HEK293 (cell line): Measurements from ENCODE around the gene DPF3.

Source experiments
- CTCF ChIA-PET: fragments of 350-600 bp; formaldehyde crosslinking; extraction: SDS; loops from one replicate; lab custom pipeline; 2021; ENCODE audit warnings: antibody characterized with exemption; lab: Yijun Ruan, JAX
- POLR2A ChIA-PET: fragments of 300-600 bp; formaldehyde crosslinking; extraction: SDS; loops from one replicate; lab custom pipeline; 2020; ENCODE audit warnings: antibody characterized with exemption, inconsistent platforms; lab: Yijun Ruan, JAX
- H3K27ac ChIP-seq: fragments of 200-500 bp; sonication (Bioruptor generic); 2 replicates; pipeline ENCODE4 v1.5.1; 2014; ENCODE audit warnings: low read depth, low read length, control low read depth, inconsistent platforms; ENCODE audit errors: extremely low read depth
- H3K36me3 ChIP-seq, 2 experiments: fragments of 200-500 bp in 1 of 2; sonication (Bioruptor generic) in 1 of 2; 1 replicate in 1 of 2; 2 replicates in 1 of 2; pipeline ENCODE4 v1.5.1; 2014 to 2017; ENCODE audit warnings: inconsistent platforms in 2 of 2, low read length in 2 of 2; ENCODE audit not compliant: control insufficient read depth in 2 of 2, insufficient read depth in 1 of 2
- H3K4me1 ChIP-seq: fragments of 200-500 bp; sonication (Bioruptor generic); 2 replicates; pipeline ENCODE4 v1.5.1; 2014; ENCODE audit warnings: mild to moderate bottlenecking, low read length, inconsistent platforms; ENCODE audit not compliant: control insufficient read depth, insufficient read depth
- H3K4me3 ChIP-seq: 2 replicates; pipeline ENCODE4 v1.5.1; 2011; ENCODE audit warnings: low read depth, mild to moderate bottlenecking, control low read depth, low read length, moderate library complexity
- H3K9me3 ChIP-seq: fragments of 200-500 bp; sonication (Bioruptor generic); 2 replicates; pipeline ENCODE4 v1.5.1; 2014; ENCODE audit warnings: low read depth, low read length, inconsistent platforms; ENCODE audit not compliant: control insufficient read depth, insufficient read depth
- AEBP2 ChIP-seq: fragments of 450-650 bp; formaldehyde crosslinking; IDR thresholded peaks from 2 replicates; pipeline ENCODE4 v1.5.1; 2016; ENCODE audit warnings: missing biosample characterization, missing genetic modification characterization, borderline replicate concordance
- HOXA7 ChIP-seq: sonication (generic); formaldehyde crosslinking; IDR thresholded peaks from 2 replicates; pipeline ENCODE4 v1.8.1; 2022; ENCODE audit warnings: missing genetic modification reagents, borderline replicate concordance
- HOXC10 ChIP-seq: sonication (generic); formaldehyde crosslinking; IDR thresholded peaks from 2 replicates; pipeline ENCODE4 v1.8.1; 2023; ENCODE audit warnings: mild to moderate bottlenecking, missing genetic modification reagents
- KLF17 ChIP-seq: fragments of 450-650 bp; formaldehyde crosslinking; IDR thresholded peaks from 2 replicates; pipeline ENCODE4 v1.5.1; 2016; ENCODE audit warnings: missing biosample characterization, missing genetic modification characterization
- SALL2 ChIP-seq: fragments of 450-650 bp; formaldehyde crosslinking; IDR thresholded peaks from 2 replicates; pipeline ENCODE4 v1.5.0; 2017; ENCODE audit warnings: missing biosample characterization, mild to moderate bottlenecking, missing genetic modification characterization, borderline replicate concordance
- SCRT2 ChIP-seq: fragments of 450-650 bp; formaldehyde crosslinking; IDR thresholded peaks from 2 replicates; pipeline ENCODE4 v1.5.1; 2016; ENCODE audit warnings: missing biosample characterization, missing genetic modification characterization
- YY2 ChIP-seq: fragments of 450-650 bp; formaldehyde crosslinking; IDR thresholded peaks from 2 replicates; pipeline ENCODE4 v1.5.1; 2016; ENCODE audit warnings: missing biosample characterization, missing genetic modification characterization
- ZEB2 ChIP-seq: fragments of 450-650 bp; formaldehyde crosslinking; IDR thresholded peaks from 2 replicates; pipeline ENCODE4 v1.5.1; 2016; ENCODE audit warnings: missing biosample characterization, missing genetic modification characterization
- ZFHX2 ChIP-seq: fragments of 450-650 bp; formaldehyde crosslinking; conservative IDR thresholded peaks from 2 replicates; pipeline ENCODE4 v1.5.1; 2016; ENCODE audit warnings: missing biosample characterization, missing genetic modification characterization
- ZIC2 ChIP-seq: fragments of 450-650 bp; formaldehyde crosslinking; IDR thresholded peaks from 2 replicates; pipeline ENCODE4 v1.5.1; 2016; ENCODE audit warnings: missing biosample characterization, missing genetic modification characterization
- ZNF16 ChIP-seq: fragments of 450-650 bp; formaldehyde crosslinking; IDR thresholded peaks from 2 replicates; pipeline ENCODE4 v1.5.1; 2016; ENCODE audit warnings: low read depth, missing biosample characterization, missing genetic modification characterization
- ZNF169 ChIP-seq: fragments of 450-650 bp; formaldehyde crosslinking; IDR thresholded peaks from 2 replicates; pipeline ENCODE4 v1.5.1; 2016; ENCODE audit warnings: missing biosample characterization, missing genetic modification characterization
- ZNF23 ChIP-seq: fragments of 450-650 bp; formaldehyde crosslinking; IDR thresholded peaks from 2 replicates; pipeline ENCODE4 v1.5.1; 2016; ENCODE audit warnings: missing biosample characterization, missing genetic modification characterization, borderline replicate concordance
- ZNF248 ChIP-seq: fragments of 450-650 bp; formaldehyde crosslinking; IDR thresholded peaks from 2 replicates; pipeline ENCODE4 v1.5.1; 2017; ENCODE audit warnings: missing biosample characterization, missing genetic modification characterization
- ZNF37A ChIP-seq: fragments of 450-650 bp; IDR thresholded peaks from 2 replicates; pipeline ENCODE4 v1.5.1; 2018; ENCODE audit warnings: missing biosample characterization, missing genetic modification characterization
- ZNF426 ChIP-seq: fragments of 450-650 bp; formaldehyde crosslinking; IDR thresholded peaks from 2 replicates; pipeline ENCODE4 v1.5.1; 2017; ENCODE audit warnings: missing biosample characterization, missing genetic modification characterization, mild to moderate bottlenecking, inconsistent platforms, moderate library complexity
- ZNF501 ChIP-seq: fragments of 450-650 bp; formaldehyde crosslinking; IDR thresholded peaks from 2 replicates; pipeline ENCODE4 v1.5.1; 2016; ENCODE audit warnings: missing biosample characterization, missing genetic modification characterization
- ZNF521 ChIP-seq: fragments of 450-650 bp; formaldehyde crosslinking; IDR thresholded peaks from 2 replicates; pipeline ENCODE4 v1.5.1; 2017; ENCODE audit warnings: missing biosample characterization, mild to moderate bottlenecking, missing genetic modification characterization
- ZNF624 ChIP-seq: fragments of 450-650 bp; formaldehyde crosslinking; IDR thresholded peaks from 2 replicates; pipeline ENCODE4 v1.5.1; 2017; ENCODE audit warnings: missing biosample characterization, missing genetic modification characterization
- ZNF629 ChIP-seq: fragments of 450-650 bp; formaldehyde crosslinking; IDR thresholded peaks from 2 replicates; pipeline ENCODE4 v1.5.1; 2017; ENCODE audit warnings: missing biosample characterization, missing genetic modification characterization
- ZNF658 ChIP-seq: fragments of 450-650 bp; formaldehyde crosslinking; IDR thresholded peaks from 2 replicates; pipeline ENCODE4; 2016; ENCODE audit warnings: missing biosample characterization, missing genetic modification characterization
- ZNF707 ChIP-seq: fragments of 450-650 bp; formaldehyde crosslinking; IDR thresholded peaks from 2 replicates; pipeline ENCODE4 v1.5.1; 2016; ENCODE audit warnings: missing biosample characterization, missing genetic modification characterization
- ZNF768 ChIP-seq: fragments of 450-650 bp; formaldehyde crosslinking; IDR thresholded peaks from 2 replicates; pipeline ENCODE4 v1.5.1; 2018; ENCODE audit warnings: missing biosample characterization, mild to moderate bottlenecking, missing genetic modification characterization
- ZSCAN16 ChIP-seq: fragments of 450-650 bp; formaldehyde crosslinking; IDR thresholded peaks from 2 replicates; pipeline ENCODE4 v1.5.1; 2016; ENCODE audit warnings: missing biosample characterization, missing genetic modification characterization
- ZXDB ChIP-seq: fragments of 450-650 bp; formaldehyde crosslinking; IDR thresholded peaks from 2 replicates; pipeline ENCODE4 v1.5.1; 2016; ENCODE audit warnings: missing biosample characterization, missing genetic modification characterization
- TF ChIP-seq, protein P1 (sequence below): fragments of 450-650 bp; formaldehyde crosslinking; IDR thresholded peaks from 2 replicates; pipeline ENCODE4 v1.5.1; 2016; ENCODE audit warnings: missing biosample characterization, missing genetic modification characterization
- TF ChIP-seq, protein P2 (sequence below): fragments of 450-650 bp; formaldehyde crosslinking; optimal IDR thresholded peaks from 2 replicates; pipeline ENCODE3; 2016; ENCODE audit warnings: missing biosample characterization, mild to moderate bottlenecking, missing genetic modification characterization

Gene DPF3

DNA sequence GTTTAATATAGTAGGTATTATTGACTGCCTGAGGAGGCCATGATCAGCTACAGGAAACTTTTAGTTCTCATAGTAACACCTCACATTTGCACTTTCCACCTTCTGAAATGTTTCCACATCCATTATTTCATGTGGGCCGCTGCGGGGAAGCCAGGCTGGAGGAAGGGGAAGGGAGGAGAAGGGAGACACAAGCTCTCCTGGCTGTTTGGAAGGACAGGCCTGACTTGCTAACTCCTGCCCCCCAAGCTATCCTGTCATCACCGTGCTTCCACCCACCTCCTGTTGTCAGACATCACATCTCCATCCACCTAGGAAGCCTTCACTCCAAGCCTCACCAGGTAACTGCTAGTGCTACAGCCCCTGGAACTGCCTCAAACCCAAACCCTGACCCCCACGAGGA, 9.5 kb downstream of the DPF3 start:
- CTCF ChIA-PET = no interaction called here
- H3K4me1 ChIP-seq = peaks cover 9% of the 10 kb centered on the region
- POLR2A ChIA-PET = no interaction called here

DNA sequence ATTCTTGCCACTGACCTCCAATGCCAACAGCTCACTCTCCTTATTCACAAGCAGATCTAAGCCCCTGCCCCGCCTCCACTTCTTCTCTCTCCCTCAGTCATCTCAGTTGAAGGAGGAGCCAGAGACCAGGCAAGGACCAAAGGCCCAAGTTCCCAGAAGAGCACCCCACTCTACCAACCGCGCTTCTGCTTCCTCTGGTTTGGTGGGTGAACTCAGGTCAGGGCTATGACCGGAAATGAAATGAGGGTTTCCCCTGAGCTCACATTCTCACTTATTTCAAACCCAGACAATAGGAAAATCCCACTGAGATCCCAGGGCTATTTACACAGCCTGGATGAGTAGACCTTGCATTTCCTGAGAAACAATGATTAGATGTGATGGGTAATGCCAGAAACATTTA, 9.9 kb downstream of the DPF3 start:
- Histone ChIP-seq H3K4me3 (no peak overlapping the region), H3K4me1 (peaks cover 9% of the 10 kb centered on the region), H3K9me3 (no peaks in the 10 kb centered on the region), H3K36me3 (no peaks in the 10 kb centered on the region), H3K27ac (no peak overlapping the region)
- ChIA-PET POLR2A (no interaction called here), CTCF (no interaction called here)
- TF ChIP-seq ZEB2 (tag by site-specific recombination) (no peak), ZNF707 (no peak), ZNF658 (tag by site-specific recombination) (no peak), ZFHX2 (tag by site-specific recombination) (no peak), ZNF426 (no peak), ZNF16 (tag by site-specific recombination) (no peak), ZNF624 (tag by site-specific recombination) (no peak), ZNF629 (tag by site-specific recombination) (no peak), ZIC2 (no peak), ZNF248 (tag by site-specific recombination) (no peak), KLF17 (tag by site-specific recombination) (no peak), HOXA7 (CRISPR knock-in tag) (no peak), ZXDB (tag by site-specific recombination) (no peak), SCRT2 (tag by site-specific recombination) (no peak), ZNF169 (tag by site-specific recombination) (no peak), HOXC10 (no peak), ZNF23 (tag by site-specific recombination) (no peak)
- TF ChIP-seq, protein P1, sequence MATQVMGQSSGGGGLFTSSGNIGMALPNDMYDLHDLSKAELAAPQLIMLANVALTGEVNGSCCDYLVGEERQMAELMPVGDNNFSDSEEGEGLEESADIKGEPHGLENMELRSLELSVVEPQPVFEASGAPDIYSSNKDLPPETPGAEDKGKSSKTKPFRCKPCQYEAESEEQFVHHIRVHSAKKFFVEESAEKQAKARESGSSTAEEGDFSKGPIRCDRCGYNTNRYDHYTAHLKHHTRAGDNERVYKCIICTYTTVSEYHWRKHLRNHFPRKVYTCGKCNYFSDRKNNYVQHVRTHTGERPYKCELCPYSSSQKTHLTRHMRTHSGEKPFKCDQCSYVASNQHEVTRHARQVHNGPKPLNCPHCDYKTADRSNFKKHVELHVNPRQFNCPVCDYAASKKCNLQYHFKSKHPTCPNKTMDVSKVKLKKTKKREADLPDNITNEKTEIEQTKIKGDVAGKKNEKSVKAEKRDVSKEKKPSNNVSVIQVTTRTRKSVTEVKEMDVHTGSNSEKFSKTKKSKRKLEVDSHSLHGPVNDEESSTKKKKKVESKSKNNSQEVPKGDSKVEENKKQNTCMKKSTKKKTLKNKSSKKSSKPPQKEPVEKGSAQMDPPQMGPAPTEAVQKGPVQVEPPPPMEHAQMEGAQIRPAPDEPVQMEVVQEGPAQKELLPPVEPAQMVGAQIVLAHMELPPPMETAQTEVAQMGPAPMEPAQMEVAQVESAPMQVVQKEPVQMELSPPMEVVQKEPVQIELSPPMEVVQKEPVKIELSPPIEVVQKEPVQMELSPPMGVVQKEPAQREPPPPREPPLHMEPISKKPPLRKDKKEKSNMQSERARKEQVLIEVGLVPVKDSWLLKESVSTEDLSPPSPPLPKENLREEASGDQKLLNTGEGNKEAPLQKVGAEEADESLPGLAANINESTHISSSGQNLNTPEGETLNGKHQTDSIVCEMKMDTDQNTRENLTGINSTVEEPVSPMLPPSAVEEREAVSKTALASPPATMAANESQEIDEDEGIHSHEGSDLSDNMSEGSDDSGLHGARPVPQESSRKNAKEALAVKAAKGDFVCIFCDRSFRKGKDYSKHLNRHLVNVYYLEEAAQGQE (tag by site-specific recombination) = no peak

More for the DNA sequence above, 9.5 kb downstream of the DPF3 start:
- H3K27ac ChIP-seq = no peak overlapping the region
- no peak for TF ChIP-seq SALL2
- no peaks in the 10 kb centered on the region for H3K9me3 ChIP-seq
- H3K36me3 ChIP-seq = no peaks in the 10 kb centered on the region
- no peak overlapping the region for H3K4me3 ChIP-seq

DNA sequence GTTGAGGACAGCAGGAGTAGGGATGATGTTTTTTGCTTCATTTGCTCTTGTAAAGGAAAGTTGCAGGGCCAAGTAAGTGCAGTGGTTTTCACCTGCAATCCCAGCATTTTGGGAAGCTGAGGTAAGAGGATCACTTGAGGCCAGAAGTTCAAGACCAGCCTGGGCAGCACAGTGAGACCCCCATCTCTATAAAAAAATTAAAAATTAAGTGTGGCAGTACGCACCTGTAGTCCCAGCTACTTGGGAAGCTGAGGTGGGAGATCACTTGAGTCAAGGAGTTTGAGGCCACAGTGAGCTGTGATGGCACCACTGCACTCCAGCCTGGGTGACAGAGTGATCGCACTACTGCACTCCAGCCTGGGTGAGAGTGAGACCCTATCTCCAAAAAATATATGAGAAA, 10.8 kb downstream of the DPF3 start:
- Histone ChIP-seq H3K36me3 (no peaks in the 10 kb centered on the region), H3K4me3 (no peak overlapping the region), H3K9me3 (no peaks in the 10 kb centered on the region), H3K4me1 (peaks cover 2% of the 10 kb centered on the region), H3K27ac (no peak overlapping the region)
- CTCF ChIA-PET = no interaction called here
- POLR2A ChIA-PET = no interaction called here
- TF ChIP-seq YY2 (tag by site-specific recombination) = no peak
- TF ChIP-seq ZSCAN16 (tag by site-specific recombination) = no peak
- TF ChIP-seq ZNF521 (tag by site-specific recombination) = no peak
- TF ChIP-seq ZNF768 = no peak
- no peak for TF ChIP-seq ZNF37A
- TF ChIP-seq ZNF501 (tag by site-specific recombination) = no peak
- TF ChIP-seq, protein P2, sequence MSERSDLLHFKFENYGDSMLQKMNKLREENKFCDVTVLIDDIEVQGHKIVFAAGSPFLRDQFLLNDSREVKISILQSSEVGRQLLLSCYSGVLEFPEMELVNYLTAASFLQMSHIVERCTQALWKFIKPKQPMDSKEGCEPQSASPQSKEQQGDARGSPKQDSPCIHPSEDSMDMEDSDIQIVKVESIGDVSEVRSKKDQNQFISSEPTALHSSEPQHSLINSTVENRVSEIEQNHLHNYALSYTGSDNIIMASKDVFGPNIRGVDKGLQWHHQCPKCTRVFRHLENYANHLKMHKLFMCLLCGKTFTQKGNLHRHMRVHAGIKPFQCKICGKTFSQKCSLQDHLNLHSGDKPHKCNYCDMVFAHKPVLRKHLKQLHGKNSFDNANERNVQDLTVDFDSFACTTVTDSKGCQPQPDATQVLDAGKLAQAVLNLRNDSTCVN (tag by site-specific recombination) = no peak
- no peak for TF ChIP-seq AEBP2 (tag by site-specific recombination)
